Neutrophil (primary cell): ENCODE measurements around the gene MYL5.

ENCODE experiments used
- H3K27ac ChIP-seq: fragments of 200-600 bp; sonication (generic); 2 replicates; pipeline ENCODE4 v1.5.1; 2016; ENCODE audit warnings: mild to moderate bottlenecking, moderate library complexity
- H3K27me3 ChIP-seq: fragments of 200-600 bp; sonication (generic); 2 replicates; pipeline ENCODE4 v1.6.0; 2016; ENCODE audit warnings: mild to moderate bottlenecking
- H3K36me3 ChIP-seq: fragments of 200-600 bp; sonication (generic); 2 replicates; pipeline ENCODE4 v1.5.1; 2017
- H3K4me1 ChIP-seq, 2 experiments: fragments of 200-600 bp in 1 of 2; sonication (generic) in 1 of 2; 1 replicate in 1 of 2; 2 replicates in 1 of 2; pipeline versions ENCODE4 v1.5.1 to v1.6.1; 2013 to 2016; ENCODE audit warnings: low read depth in 1 of 2, low read length in 1 of 2, mild to moderate bottlenecking in 1 of 2, moderate library complexity in 1 of 2; ENCODE audit not compliant: control insufficient read depth in 1 of 2, insufficient read depth in 1 of 2
- H3K4me3 ChIP-seq, 2 experiments: fragments of 200-600 bp in 1 of 2; sonication (generic) in 1 of 2; 1 replicate in 1 of 2; 2 replicates in 1 of 2; pipeline ENCODE4 v1.5.1; 2013 to 2016; ENCODE audit warnings: low read depth in 1 of 2, low read length in 1 of 2, mild to moderate bottlenecking in 1 of 2, moderate library complexity in 1 of 2
- H3K9me3 ChIP-seq: fragments of 200-600 bp; sonication (generic); 2 replicates; pipeline ENCODE4 v1.5.1; 2016
- TF ChIP-seq, protein P1 (sequence below): fragments of 200-600 bp; sonication (generic); IDR thresholded peaks from 2 replicates; pipeline ENCODE4 v1.5.1; 2016; ENCODE audit warnings: antibody characterized with exemption

Gene MYL5

DNA sequence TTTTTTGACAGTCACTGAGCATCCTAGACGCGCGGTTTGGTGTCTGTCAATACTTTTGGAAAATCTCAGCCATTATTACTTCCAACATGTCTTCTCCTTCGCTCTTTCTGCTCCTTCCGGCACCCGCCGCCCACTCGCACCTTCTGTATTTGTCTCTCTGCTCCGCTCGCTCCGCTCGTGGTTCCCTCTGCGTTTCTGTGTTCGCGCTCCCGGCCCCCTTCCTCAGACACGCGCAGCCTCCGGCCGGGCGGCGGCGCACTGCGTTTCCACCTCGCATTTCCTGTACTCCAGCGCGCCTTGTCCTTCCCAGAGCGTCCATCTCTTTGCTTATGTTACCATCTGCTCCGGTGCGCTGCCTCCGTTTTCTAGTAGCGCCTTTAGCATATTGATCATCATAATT lies 27.9 kb upstream of the MYL5 start:
- no peak overlapping the region for H3K27ac ChIP-seq
- no peaks in the 10 kb centered on the region for H3K9me3 ChIP-seq
- TF ChIP-seq, protein P1, sequence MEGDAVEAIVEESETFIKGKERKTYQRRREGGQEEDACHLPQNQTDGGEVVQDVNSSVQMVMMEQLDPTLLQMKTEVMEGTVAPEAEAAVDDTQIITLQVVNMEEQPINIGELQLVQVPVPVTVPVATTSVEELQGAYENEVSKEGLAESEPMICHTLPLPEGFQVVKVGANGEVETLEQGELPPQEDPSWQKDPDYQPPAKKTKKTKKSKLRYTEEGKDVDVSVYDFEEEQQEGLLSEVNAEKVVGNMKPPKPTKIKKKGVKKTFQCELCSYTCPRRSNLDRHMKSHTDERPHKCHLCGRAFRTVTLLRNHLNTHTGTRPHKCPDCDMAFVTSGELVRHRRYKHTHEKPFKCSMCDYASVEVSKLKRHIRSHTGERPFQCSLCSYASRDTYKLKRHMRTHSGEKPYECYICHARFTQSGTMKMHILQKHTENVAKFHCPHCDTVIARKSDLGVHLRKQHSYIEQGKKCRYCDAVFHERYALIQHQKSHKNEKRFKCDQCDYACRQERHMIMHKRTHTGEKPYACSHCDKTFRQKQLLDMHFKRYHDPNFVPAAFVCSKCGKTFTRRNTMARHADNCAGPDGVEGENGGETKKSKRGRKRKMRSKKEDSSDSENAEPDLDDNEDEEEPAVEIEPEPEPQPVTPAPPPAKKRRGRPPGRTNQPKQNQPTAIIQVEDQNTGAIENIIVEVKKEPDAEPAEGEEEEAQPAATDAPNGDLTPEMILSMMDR, result no peak
- peaks cover 49% of the 10 kb centered on the region for H3K27me3 ChIP-seq
- no peaks in the 10 kb centered on the region for H3K4me1 ChIP-seq
- H3K36me3 ChIP-seq, result no peaks in the 10 kb centered on the region
- no peak overlapping the region for H3K4me3 ChIP-seq

DNA sequence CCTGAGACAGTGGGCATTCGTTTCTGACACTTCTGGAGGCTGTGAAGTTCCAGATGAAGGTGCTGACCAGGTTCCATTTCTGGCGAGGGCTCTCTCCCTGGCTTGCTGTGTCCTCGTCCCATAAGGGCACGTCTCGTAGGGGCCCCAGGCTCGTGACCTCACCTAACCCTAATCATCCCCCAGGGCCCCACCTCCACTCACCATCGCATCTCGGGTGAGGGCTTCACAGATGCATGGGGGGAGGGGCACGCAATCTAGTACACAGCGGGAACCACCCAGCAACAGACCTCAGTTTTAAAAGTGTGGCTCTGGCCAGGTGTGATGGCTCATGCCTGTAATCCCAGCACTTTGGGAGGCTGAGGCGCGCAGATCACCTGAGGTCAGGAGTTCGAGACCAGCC lies 26.9 kb upstream of the MYL5 start:
- H3K4me3 ChIP-seq, result no peak overlapping the region
- H3K36me3 ChIP-seq, result no peaks in the 10 kb centered on the region
- H3K27ac ChIP-seq, result no peak overlapping the region
- H3K27me3 ChIP-seq, result peaks cover 59% of the 10 kb centered on the region
- TF ChIP-seq, protein P1, result no peak
- H3K4me1 ChIP-seq, result no peaks in the 10 kb centered on the region
- H3K9me3 ChIP-seq, result no peaks in the 10 kb centered on the region

DNA sequence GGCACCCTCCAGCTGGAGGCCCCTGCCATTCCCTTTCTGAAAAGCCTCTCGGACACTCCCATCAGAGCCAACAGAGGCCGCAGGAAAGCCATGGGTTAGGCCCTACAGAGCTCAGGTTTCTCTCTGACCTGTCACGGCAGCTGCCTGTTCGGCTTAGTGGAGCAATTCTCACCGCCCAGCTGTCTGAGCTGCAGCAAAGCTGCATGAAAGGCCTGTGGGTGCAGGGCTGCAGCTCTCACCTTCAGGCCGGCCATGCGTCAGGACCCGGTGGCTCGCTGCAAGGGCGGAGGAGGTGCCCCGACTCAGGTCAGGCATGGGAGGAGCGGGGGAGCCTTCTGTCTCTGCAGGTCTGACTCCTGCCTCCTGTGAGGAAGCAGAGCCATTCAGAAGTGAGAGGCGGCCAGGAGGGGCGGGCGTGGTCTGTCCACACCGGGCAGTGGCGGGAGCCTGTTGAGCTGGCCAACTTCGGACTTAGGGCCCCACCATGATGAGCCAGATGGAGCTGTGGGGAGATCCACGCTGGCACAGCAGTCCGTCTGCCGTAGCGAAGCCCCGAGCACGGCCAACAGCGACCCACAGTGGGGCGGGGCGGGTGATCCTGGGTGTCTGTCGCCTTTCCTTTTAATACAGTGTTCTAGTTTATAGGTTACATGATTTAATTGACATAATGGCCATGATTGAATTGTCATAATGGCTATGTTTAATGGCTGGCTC lies 25.6 kb upstream of the MYL5 start:
- Histone ChIP-seq H3K4me1 (no peaks in the 10 kb centered on the region), H3K4me3 (no peak overlapping the region), H3K36me3 (no peaks in the 10 kb centered on the region), H3K9me3 (no peaks in the 10 kb centered on the region), H3K27me3 (peaks cover 63% of the 10 kb centered on the region), H3K27ac (no peak overlapping the region)
- TF ChIP-seq, protein P1, result no peak

DNA sequence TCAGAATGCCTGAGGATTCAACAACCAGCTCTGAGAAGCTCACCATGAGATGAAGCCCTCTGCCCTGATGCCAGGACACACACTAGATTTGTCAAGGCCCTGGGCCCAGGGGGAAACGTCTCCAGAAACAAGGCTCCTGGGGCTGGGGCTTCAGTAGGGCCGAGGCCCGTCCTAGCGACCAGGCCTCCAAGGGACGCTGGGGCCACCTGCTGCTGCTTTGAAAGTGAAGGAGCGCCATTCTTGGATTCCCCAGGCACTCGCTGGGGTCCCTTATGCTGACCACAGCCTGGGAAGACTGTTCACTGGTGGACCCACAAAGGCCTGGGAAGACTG lies 25.1 kb upstream of the MYL5 start:
- Histone ChIP-seq H3K27me3 (peaks cover 63% of the 10 kb centered on the region), H3K4me3 (no peak overlapping the region)
- TF ChIP-seq, protein P1, result no peak

DNA sequence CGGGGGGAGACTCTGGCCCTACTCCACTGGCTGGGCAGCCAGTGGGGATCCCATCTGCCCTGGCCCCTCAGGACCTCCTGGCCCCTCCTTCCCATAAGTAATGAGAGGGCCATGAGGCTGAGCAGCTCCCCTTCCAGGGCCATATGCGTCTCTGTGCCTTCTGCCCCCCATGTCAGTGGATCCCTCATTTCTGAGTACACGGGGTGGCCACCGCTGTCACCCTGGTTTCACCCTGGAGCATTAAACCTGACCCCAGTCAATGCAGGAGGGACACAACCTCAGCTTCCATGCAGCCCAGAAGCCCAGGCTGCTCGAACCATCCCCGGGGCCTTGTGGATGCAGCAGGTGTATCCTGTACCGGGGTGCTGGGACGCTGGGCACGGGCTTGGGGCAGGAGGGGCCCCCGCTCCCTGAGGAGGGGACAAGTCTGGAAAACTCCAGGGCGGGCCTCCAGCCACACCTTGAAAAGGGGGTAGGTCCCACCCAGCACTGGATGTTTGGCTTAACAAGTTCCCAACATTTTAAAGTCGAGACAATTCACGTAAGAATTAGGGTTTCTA lies 24.5 kb upstream of the MYL5 start:
- Histone ChIP-seq H3K4me3 (no peak overlapping the region), H3K36me3 (no peaks in the 10 kb centered on the region), H3K27ac (no peak overlapping the region), H3K27me3 (peaks cover 63% of the 10 kb centered on the region), H3K9me3 (no peaks in the 10 kb centered on the region), H3K4me1 (no peaks in the 10 kb centered on the region)
- TF ChIP-seq, protein P1, result no peak

More for the DNA sequence above, 25.1 kb upstream of the MYL5 start:
- H3K27ac ChIP-seq, result no peak overlapping the region
- H3K36me3 ChIP-seq, result no peaks in the 10 kb centered on the region
- no peaks in the 10 kb centered on the region for H3K4me1 ChIP-seq
- no peaks in the 10 kb centered on the region for H3K9me3 ChIP-seq
